RWPE2 (cell line): ENCODE data around the gene MRFAP1L1.

Experiments used
- ATAC-seq: fragments of 200-7000 bp; cut with Tn5 transposase; 3 replicates; pipeline ENCODE4 v1.9.1; 2021; ENCODE audit warnings: low read depth
- DNase-seq: peaks from one replicate; pipeline ENCODE4 v3.0.0-alpha.2; 2020; ENCODE audit warnings: low spot score
- H3K27ac ChIP-seq: fragments of 450-650 bp; 2 replicates; pipeline ENCODE4 v1.5.1; 2017; ENCODE audit warnings: mild to moderate bottlenecking; ENCODE audit not compliant: poor library complexity, severe bottlenecking
- H3K27me3 ChIP-seq: fragments of 250-450 bp; sonication (Bioruptor Pico); 2 replicates; pipeline ENCODE4 v1.5.1; 2021; ENCODE audit warnings: mild to moderate bottlenecking, moderate library complexity; ENCODE audit not compliant: insufficient read depth, poor library complexity, severe bottlenecking
- H3K36me3 ChIP-seq: fragments of 250-450 bp; sonication (Bioruptor Pico); 2 replicates; pipeline ENCODE4 v1.5.1; 2020; ENCODE audit warnings: low read depth, mild to moderate bottlenecking, moderate library complexity
- H3K4me1 ChIP-seq: fragments of 250-450 bp; sonication (Bioruptor Pico); 2 replicates; pipeline ENCODE4 v1.5.1; 2021; ENCODE audit warnings: mild to moderate bottlenecking, moderate library complexity; ENCODE audit not compliant: insufficient read depth, poor library complexity, severe bottlenecking
- H3K4me3 ChIP-seq: fragments of 250-450 bp; sonication (Bioruptor Pico); 2 replicates; pipeline ENCODE4 v1.5.1; 2021; ENCODE audit warnings: mild to moderate bottlenecking, moderate library complexity; ENCODE audit not compliant: severe bottlenecking
- H3K9me3 ChIP-seq: fragments of 250-450 bp; sonication (Bioruptor Pico); 2 replicates; pipeline ENCODE4 v1.5.1; 2021; ENCODE audit warnings: mild to moderate bottlenecking, moderate library complexity; ENCODE audit not compliant: severe bottlenecking
- CTCF ChIP-seq: fragments of 450-650 bp; IDR thresholded peaks from one replicate; pipeline ENCODE4 v1.5.1; 2017; ENCODE audit warnings: mild to moderate bottlenecking, moderate library complexity; ENCODE audit not compliant: poor library complexity, severe bottlenecking

Gene MRFAP1L1

DNA sequence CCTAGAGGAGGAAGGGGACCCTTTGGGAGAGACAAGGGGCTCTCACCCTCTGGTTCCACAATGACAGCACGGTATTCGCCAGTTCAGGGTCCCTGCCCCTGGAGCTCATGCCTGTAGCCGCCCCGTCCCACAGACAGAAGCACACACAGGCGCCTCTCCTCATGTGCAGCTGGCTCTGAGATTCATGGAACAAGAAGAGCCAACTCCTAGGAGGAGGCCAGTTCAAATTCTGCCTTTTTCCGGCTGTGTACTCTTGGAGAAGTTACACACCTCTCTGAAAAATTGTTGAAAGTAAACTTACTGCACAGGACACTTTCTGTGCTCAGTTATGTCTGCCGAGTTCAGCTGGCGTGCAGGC is 21.6 kb upstream of the MRFAP1L1 start:
- H3K27ac ChIP-seq = no peak overlapping the region
- no peak for DNase-seq

DNA sequence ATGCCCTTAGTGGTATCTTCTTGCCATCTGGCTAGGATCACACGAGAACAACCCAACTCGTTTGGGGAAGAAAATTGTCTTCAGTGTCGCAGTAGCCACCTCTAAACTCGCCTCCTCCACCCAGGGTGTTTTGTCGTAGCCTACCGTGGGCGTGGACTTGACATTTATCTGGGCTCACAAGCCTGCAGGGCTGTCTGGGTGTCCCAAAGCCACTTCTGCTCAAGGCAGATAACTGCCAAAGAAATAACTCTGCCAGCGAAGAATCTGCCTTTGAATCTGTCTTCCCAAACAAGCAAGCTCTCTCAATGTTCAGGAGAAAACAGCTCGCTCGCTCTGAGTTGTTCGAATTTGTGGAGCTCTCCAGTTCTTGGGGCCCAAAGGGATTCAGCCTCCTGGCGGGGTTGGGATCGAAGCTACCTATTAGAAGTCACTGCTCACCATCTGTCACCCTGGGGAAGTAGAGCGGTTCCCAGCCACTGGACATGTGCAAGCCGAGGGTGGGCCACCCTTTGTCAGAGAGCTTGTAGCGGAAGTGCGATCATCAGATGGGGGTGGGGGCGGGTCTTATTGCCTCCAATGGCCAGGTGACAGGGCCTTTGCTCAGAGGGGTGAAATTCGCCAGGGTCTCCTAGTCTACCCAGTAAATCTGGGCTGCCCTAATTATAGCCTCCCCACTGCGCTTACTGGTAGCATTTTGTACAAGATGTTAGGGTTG is 21.1 kb upstream of the MRFAP1L1 start:
- ATAC-seq (no peak), DNase-seq (no peak)
- Histone ChIP-seq H3K4me3 (no peak overlapping the region), H3K4me1 (peaks cover 9% of the 10 kb centered on the region), H3K36me3 (no peaks in the 10 kb centered on the region), H3K9me3 (no peaks in the 10 kb centered on the region), H3K27me3 (no peaks in the 10 kb centered on the region), H3K27ac (no peak overlapping the region)
- TF ChIP-seq CTCF = no peak

More for the DNA sequence above, 21.6 kb upstream of the MRFAP1L1 start:
- H3K4me1 ChIP-seq = peaks cover 9% of the 10 kb centered on the region
- no peaks in the 10 kb centered on the region for H3K36me3 ChIP-seq
- no peaks in the 10 kb centered on the region for H3K9me3 ChIP-seq
- ATAC-seq = no peak
- H3K27me3 ChIP-seq = no peaks in the 10 kb centered on the region
- no peak overlapping the region for H3K4me3 ChIP-seq
- no peak for TF ChIP-seq CTCF

DNA sequence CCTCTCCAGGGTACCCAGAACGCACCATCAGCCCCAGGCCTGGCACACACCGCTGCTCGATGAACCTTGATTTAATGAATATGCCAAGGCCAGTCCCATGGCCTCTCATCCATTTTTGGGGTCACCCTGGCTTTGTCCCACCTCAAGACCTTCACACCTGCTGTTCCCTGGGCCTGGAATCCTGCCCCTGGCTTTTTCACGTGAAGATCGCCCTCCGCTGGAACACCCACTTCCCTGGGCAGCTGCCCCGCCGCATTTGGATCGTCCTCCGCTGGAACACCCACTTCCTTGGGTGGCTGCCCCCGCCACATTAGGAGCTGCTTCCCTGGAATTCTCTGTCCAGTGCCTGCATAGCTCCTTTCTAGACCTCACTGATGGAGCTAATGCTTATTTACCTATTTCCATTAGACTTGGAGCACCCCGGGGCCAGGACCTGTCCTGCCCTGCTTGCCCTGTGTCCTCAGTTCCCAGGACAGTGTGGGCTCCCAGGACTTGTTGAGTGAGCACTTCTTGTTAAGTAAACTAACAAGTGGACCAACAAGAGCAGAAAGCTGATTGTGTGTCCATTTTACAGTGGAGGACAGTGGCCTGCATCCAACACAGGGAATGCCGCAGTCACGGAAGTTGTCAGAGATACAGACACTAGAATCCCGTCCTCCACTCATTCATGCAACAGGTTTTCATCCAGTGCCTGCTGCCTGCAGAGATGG is 18.8 kb upstream of the MRFAP1L1 start:
- Histone ChIP-seq H3K4me1 (peaks cover 9% of the 10 kb centered on the region), H3K9me3 (no peaks in the 10 kb centered on the region), H3K27ac (no peak overlapping the region), H3K27me3 (no peaks in the 10 kb centered on the region), H3K36me3 (no peaks in the 10 kb centered on the region), H3K4me3 (no peak overlapping the region)
- ATAC-seq = no peak
- TF ChIP-seq CTCF = no peak
- DNase-seq = no peak

GRCh38 chr4:6727943-6728250 is 18.2 kb upstream of the MRFAP1L1 start:
- DNase-seq (no peak), ATAC-seq (no peak)
- H3K4me3 ChIP-seq = no peak overlapping the region
- H3K9me3 ChIP-seq = no peaks in the 10 kb centered on the region
- no peaks in the 10 kb centered on the region for H3K36me3 ChIP-seq
- no peak overlapping the region for H3K27ac ChIP-seq
- H3K4me1 ChIP-seq = peaks cover 7% of the 10 kb centered on the region
- TF ChIP-seq CTCF = no peak
- H3K27me3 ChIP-seq = no peaks in the 10 kb centered on the region
